GM18873 (cell line): ENCODE data around the gene EPHB3.

Source experiments
- ATAC-seq: cut with Tn5 transposase; IDR thresholded peaks from one replicate; pipeline ENCODE4 v1.9.1; 2021; ENCODE audit warnings: mild to moderate bottlenecking, moderate library complexity, moderate number of reproducible peaks; ENCODE audit not compliant: unreplicated experiment, low FRiP score

EPHB3 gene

GRCh38 chr3:184577546-184577945 lies 16.0 kb downstream of the EPHB3 start:
- ATAC-seq, result no peak

DNA sequence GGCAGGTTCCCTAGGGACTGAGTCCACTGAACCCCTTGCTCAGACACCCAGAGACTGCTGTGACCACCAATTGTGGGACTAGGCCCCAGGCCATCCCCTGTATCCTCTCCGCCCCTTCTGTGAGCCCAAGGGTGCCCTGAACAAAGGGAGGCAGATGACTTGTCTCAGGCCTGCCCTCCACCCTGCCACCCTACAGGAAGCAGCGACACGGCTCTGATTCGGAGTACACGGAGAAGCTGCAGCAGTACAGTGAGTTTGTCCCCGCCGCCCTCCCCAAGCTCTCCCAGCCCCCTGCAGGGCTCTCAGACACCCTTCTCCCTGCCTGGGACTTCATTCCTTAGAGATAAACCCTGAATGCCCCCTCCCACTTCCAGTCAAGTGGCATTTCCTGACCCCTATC lies 16.6 kb downstream of the EPHB3 start:
- ATAC-seq, result no peak

DNA sequence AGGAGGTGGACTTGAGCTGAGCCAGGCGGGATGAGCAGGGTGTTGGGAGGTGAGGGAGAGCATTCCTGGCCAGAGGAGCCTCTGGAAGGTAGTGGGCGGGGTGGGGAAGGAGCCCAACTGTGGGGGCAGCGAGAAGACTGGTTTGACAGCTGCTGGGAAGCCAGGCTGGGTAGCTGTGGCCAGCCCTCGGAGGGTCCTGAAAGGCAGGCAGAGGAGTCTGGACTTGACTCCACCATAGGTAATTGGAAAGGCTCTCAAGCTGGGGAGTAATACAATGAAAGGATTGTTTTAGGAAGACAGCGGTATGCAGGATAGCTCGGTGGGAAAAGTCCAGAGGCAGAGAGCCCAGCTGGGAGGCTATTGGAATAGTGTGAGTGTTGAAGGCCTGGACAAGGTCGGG lies 17.2 kb downstream of the EPHB3 start:
- no peak for ATAC-seq

DNA sequence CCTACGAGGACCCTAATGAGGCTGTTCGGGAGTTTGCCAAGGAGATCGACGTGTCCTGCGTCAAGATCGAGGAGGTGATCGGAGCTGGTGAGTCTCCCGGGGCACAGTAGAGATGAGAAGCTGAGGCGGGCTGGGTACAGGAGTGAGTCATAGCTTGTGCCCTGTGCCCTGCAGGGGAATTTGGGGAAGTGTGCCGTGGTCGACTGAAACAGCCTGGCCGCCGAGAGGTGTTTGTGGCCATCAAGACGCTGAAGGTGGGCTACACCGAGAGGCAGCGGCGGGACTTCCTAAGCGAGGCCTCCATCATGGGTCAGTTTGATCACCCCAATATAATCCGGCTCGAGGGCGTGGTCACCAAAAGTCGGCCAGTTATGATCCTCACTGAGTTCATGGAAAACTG lies 17.9 kb downstream of the EPHB3 start:
- ATAC-seq, result no peak

DNA sequence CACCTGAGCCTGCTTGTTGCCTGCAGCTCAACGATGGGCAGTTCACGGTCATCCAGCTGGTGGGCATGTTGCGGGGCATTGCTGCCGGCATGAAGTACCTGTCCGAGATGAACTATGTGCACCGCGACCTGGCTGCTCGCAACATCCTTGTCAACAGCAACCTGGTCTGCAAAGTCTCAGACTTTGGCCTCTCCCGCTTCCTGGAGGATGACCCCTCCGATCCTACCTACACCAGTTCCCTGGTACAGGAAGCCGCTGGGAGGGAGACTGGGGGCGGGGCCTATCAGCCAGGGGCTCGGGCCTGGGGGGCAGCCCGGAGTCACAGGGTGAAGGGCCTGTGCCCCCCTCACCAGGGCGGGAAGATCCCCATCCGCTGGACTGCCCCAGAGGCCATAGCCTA lies 18.8 kb downstream of the EPHB3 start:
- ATAC-seq, result no peak

DNA sequence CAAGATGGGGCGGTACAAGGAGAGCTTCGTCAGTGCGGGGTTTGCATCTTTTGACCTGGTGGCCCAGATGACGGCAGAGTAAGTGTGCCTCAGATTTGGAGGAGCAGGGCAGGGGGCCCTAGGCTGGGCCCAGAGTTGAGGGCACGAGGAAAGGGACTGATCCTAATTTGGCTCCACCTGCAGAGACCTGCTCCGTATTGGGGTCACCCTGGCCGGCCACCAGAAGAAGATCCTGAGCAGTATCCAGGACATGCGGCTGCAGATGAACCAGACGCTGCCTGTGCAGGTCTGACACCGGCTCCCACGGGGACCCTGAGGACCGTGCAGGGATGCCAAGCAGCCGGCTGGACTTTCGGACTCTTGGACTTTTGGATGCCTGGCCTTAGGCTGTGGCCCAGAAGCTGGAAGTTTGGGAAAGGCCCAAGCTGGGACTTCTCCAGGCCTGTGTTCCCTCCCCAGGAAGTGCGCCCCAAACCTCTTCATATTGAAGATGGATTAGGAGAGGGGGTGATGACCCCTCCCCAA lies 19.8 kb downstream of the EPHB3 start:
- ATAC-seq, result no peak

GRCh38 chr3:184582646-184583577 lies 21.3 kb downstream of the EPHB3 start:
- no peak for ATAC-seq

DNA sequence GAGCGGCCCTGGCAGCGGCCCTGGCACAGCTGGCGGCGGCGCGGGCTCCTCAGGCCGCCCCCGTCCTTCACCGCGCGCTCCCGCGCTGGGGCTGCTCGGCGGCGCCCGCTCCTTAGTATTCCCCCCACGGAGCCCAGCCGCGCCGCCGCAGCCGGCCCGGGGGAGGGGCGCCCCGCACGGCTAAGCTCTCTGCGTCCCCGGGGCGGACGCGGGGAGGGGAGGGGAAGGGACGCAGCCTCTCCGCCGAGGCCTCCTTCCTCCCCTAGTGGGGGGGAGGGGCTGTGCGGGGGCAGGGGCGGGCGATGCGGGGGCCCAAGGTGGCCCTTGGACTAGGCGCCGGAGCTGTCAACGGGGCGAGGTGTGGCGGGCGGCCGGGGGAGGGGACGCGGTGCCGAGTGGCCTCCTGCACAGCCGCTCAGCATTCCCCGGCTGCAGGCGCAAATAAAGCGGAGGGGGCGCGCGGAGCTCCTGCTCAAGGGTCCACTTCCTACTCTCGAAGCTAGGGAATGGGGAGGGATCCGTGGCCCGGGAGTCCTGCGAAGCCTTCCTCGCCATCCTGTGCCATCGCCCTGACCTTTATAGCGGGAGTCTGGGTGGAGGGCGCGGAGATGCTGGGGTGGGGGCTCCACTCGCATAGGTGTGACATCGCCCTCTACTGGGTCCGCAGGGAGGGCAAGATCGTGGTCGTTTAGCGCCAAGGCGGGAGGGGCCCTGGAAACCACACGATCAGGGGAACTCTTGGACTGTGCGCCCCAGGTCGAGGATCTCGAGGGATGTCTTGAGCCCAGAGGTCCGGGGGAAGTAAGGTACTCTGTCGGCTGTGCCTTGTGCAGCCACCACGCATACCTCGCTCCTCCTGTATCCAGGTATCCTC lies 22.2 kb downstream of the EPHB3 start:
- ATAC-seq, result no peak

GRCh38 chr3:184584464-184584891 lies 22.9 kb downstream of the EPHB3 start:
- ATAC-seq, result no peak

- ATAC-seq, result no peak
Observed at GRCh38 chr3:184585545-184585944, 24.0 kb downstream of the EPHB3 start.

DNA sequence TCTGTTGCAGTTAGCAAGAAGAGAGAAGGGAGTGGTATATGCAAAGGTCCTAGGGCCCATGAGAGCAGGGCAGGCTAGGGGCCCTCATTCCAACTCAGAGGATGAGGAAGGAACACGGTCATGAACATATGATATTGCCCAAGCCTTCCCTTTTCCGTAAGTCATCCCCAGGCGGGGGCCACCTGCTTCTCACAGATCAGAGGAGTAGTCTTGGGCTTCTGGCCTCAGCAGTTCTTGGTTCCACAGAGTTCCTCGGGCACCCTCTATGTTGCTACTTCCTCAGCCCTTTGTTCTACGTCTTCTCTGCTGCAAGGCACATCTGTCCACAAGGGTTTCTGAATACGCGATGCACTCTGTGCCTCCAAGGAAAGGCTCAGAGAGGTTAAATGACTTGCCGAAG lies 25.3 kb downstream of the EPHB3 start:
- ATAC-seq, result no peak

GRCh38 chr3:184588776-184589175 lies 27.2 kb downstream of the EPHB3 start:
- no peak for ATAC-seq

DNA sequence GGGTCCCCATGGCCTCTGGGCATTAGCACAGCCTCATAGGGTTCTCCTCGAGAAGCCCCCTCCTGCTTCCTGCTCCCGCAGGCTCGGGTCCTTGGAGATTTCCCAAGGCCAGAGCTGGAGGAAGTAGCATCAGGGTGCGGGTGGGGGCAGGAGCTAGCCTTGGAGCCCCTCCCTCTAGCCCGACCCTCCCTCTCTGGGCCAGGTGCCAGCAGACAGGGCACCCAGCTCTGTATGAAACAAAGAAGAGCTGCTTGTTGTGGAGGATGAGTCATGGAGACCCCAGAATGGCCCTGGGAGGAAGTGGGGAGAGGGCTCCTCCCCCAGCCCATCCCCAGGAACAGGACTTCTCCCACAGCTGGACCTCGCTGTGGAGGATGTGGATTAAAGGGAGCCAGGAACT lies 29.2 kb downstream of the EPHB3 start:
- no peak for ATAC-seq

- no peak for ATAC-seq
Observed at GRCh38 chr3:184591789-184592188, 30.2 kb downstream of the EPHB3 start.

- no peak for ATAC-seq
Observed at GRCh38 chr3:184592371-184593219, 31.0 kb downstream of the EPHB3 start.

DNA sequence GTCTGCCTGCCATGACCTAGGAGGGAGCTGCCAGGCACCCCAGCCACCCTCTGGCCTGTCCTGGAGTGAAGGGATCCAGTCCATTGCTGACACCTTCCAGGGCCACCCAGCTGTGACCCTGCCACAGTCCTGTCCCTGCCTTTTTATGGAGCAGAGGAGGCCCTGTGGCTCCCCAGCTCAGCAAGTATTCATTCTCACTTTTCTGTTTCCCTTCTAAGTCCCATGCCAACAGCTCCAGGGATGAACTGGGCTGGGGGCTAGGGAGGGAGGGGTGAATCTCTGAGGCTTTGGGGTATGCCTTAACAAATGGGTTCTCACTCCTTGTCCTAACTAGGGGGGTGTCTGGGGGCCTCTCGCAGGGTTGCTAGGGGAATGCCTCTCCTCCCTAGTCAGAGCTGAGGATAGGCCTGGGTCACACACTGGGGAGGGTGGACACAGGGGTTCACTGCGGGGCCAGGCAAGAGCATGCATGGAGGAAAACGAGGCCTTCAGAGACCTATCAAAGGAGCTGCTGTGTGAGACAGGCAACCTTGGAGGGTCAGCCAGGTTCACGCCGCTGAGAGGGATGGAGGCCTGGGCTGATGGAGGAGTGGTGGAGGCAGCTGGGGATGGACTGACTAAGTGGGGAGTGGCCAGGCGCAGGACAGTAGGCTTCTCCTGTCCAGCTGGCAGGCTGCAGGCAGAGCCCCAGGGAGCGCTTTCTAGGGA lies 31.8 kb downstream of the EPHB3 start:
- no peak for ATAC-seq

DNA sequence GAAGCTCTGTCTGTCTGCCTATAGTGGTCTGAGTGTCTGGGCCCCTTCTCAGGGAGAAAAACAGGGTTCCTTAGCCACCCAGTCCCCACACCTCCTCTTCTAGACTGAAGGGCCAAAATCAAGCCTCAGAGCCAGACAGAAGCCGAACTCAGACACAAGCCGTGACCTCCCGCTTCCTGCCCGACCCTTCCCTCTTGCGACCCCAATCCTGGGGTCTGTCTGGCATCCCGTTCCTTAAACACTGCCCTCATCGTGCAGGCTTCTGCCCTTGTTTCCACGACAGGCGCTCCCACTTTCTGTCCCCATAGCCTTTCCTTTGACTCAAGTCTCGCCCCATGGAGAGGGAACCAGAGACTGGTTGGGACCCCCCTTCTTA lies 32.3 kb downstream of the EPHB3 start:
- ATAC-seq, result no peak

- ATAC-seq, result no peak
Observed at GRCh38 chr3:184594371-184595001, 32.9 kb downstream of the EPHB3 start.

GRCh38 chr3:184595726-184596125 lies 34.1 kb downstream of the EPHB3 start:
- ATAC-seq, result no peak
